ENCODE measurements around the gene EPB41. TPM values are rescaled to one million over a fixed set of nuclear protein-coding genes. Genes with fewer than 3 reads are reported as not detected.

The EPB41 gene
- total and polyA plus RNA-seq, 7 donors = 13.2 to 35.1 (median 27.1) TPM

DNA sequence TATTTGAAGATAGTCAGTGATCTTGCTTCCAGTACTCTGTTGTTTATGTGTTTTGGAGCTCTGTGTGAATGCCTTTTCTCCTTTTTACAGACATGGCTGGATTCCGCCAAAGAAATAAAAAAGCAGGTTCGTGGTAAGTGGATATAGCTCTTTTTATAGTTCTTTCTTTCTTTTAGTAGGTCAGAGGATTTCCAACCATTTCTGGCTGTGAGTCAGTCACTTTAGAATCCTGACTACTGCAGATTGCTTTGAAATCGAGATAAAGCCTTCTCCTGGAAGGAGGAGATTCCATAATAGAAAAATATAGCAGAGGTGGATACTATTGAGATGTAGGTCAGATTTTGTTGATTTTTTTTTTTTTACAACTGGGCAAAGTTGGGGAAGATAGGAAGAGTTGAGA, 97.4 kb downstream of the EPB41 start:
- no peak for DNase-seq
- Histone ChIP-seq H3K27ac (no peak overlapping the region), H3K4me1 (no peaks in the 10 kb centered on the region), H3K36me3 (no peaks in the 10 kb centered on the region), H3K4me3 (no peak overlapping the region), H3K9me3 (no peaks in the 10 kb centered on the region), H3K27me3 (no peaks in the 10 kb centered on the region)
- intact Hi-C loops (cut with DNase I) = no loop called here
- WGBS, 2 donors = 78 to 86% methylated on average over 3 of the region's 3 CpGs
- TF ChIP-seq POLR2A (IDR thresholded peaks at IDR 0.05) (no peak), EP300 (IDR thresholded peaks at IDR 0.05) (no peak), POLR2AphosphoS5 (IDR thresholded peaks at IDR 0.05) (no peak)
- TF ChIP-seq, protein P1, sequence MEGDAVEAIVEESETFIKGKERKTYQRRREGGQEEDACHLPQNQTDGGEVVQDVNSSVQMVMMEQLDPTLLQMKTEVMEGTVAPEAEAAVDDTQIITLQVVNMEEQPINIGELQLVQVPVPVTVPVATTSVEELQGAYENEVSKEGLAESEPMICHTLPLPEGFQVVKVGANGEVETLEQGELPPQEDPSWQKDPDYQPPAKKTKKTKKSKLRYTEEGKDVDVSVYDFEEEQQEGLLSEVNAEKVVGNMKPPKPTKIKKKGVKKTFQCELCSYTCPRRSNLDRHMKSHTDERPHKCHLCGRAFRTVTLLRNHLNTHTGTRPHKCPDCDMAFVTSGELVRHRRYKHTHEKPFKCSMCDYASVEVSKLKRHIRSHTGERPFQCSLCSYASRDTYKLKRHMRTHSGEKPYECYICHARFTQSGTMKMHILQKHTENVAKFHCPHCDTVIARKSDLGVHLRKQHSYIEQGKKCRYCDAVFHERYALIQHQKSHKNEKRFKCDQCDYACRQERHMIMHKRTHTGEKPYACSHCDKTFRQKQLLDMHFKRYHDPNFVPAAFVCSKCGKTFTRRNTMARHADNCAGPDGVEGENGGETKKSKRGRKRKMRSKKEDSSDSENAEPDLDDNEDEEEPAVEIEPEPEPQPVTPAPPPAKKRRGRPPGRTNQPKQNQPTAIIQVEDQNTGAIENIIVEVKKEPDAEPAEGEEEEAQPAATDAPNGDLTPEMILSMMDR (IDR thresholded peaks at IDR 0.05) = no peak

DNA sequence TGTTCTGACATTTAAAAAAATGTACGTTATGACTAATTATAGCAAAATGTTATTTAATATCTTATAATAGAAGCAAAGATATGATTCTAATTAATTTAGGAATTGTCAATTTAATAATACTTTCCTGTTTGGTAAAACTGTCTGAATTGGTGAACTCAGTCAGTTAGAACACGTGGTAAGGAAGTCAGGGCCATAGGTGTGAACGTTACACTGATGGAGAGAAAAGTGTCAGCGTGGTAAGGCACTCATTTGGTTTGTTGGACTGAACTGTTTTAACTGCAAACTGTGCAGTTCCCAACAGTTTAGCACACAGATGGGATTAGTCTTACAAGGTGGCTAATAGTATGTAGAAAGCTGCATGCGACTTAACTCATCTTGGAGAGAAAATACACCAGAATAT, 102.9 kb downstream of the EPB41 start:
- no peaks in the 10 kb centered on the region for H3K9me3 ChIP-seq
- H3K4me1 ChIP-seq = no peaks in the 10 kb centered on the region
- peaks cover 0 to 6% (median 2%) of the 10 kb centered on the region in 4 donors for H3K36me3 ChIP-seq
- no peak overlapping the region for H3K27ac ChIP-seq
- no peak overlapping the region for H3K4me3 ChIP-seq
- TF ChIP-seq POLR2AphosphoS5 (IDR thresholded peaks at IDR 0.05) (no peak), EP300 (IDR thresholded peaks at IDR 0.05) (no peak), POLR2A (IDR thresholded peaks at IDR 0.05) (no peak)
- TF ChIP-seq, protein P1 (IDR thresholded peaks at IDR 0.05) = no peak
- 84 to 94% methylated on average over 5 of the region's 5 CpGs for WGBS, 2 donors
- DNase-seq = no peak
- intact Hi-C loops (cut with DNase I) = no loop called here
- no peaks in the 10 kb centered on the region for H3K27me3 ChIP-seq

- TF ChIP-seq EP300 (IDR thresholded peaks at IDR 0.05) (no peak), POLR2AphosphoS5 (IDR thresholded peaks at IDR 0.05) (no peak), POLR2A (IDR thresholded peaks at IDR 0.05) (no peak)
- TF ChIP-seq, protein P1 (IDR thresholded peaks at IDR 0.05) = no peak
- Histone ChIP-seq H3K36me3 (peaks cover 0 to 6% (median 2%) of the 10 kb centered on the region in 4 donors), H3K27me3 (no peaks in the 10 kb centered on the region), H3K4me3 (no peak overlapping the region), H3K4me1 (no peaks in the 10 kb centered on the region), H3K27ac (no peak overlapping the region), H3K9me3 (no peaks in the 10 kb centered on the region)
- WGBS, 2 donors = 93% methylated on average over 8 of the region's 8 CpGs
- DNase-seq = no peak
- intact Hi-C loops (cut with DNase I) = no loop called here
Measured at GRCh38 chr1:29017975-29018712, 103.8 kb downstream of the EPB41 start.

GRCh38 chr1:29022620-29023019, 108.3 kb downstream of the EPB41 start:
- Histone ChIP-seq H3K9me3 (no peaks in the 10 kb centered on the region), H3K27me3 (no peaks in the 10 kb centered on the region), H3K27ac (no peak overlapping the region), H3K36me3 (peaks cover 0 to 6% (median 2%) of the 10 kb centered on the region in 4 donors), H3K4me1 (no peaks in the 10 kb centered on the region), H3K4me3 (no peak overlapping the region)
- intact Hi-C loops (cut with DNase I) = no loop called here
- TF ChIP-seq POLR2AphosphoS5 (IDR thresholded peaks at IDR 0.05) (no peak), EP300 (IDR thresholded peaks at IDR 0.05) (no peak), POLR2A (IDR thresholded peaks at IDR 0.05) (no peak)
- TF ChIP-seq, protein P1 (IDR thresholded peaks at IDR 0.05) = no peak
- no peak for DNase-seq
- 96 to 97% methylated on average over 3 of the region's 3 CpGs for WGBS, 2 donors

All from sigmoid colon (tissue), 7 donors.